Measurements from ENCODE around the gene SMG6. TPM values are rescaled to one million over a fixed set of nuclear protein-coding genes. Genes with fewer than 3 reads are reported as not detected.

SMG6 gene
- total and polyA plus RNA-seq, 2 experiments from 2014 or later, result 23.0 to 50.8 TPM

DNA sequence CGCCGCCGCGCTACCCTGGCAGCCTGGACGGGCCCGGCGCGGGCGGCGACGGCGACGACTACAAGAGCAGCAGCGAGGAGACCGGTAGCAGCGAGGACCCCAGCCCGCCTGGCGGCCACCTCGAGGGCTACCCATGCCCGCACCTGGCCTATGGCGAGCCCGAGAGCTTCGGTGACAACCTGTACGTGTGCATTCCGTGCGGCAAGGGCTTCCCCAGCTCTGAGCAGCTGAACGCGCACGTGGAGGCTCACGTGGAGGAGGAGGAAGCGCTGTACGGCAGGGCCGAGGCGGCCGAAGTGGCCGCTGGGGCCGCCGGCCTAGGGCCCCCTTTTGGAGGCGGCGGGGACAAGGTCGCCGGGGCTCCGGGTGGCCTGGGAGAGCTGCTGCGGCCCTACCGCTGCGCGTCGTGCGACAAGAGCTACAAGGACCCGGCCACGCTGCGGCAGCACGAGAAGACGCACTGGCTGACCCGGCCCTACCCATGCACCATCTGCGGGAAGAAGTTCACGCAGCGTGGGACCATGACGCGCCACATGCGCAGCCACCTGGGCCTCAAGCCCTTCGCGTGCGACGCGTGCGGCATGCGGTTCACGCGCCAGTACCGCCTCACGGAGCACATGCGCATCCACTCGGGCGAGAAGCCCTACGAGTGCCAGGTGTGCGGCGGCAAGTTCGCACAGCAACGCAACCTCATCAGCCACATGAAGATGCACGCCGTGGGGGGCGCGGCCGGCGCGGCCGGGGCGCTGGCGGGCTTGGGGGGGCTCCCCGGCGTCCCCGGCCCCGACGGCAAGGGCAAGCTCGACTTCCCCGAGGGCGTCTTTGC, 245.6 kb downstream of the SMG6 start:
- TF ChIP-seq CTCF (IDR thresholded peaks at IDR 0.05; ENCODE audit: low read depth, low read length), result no peak
- no peaks in the 10 kb centered on the region for H3K36me3 ChIP-seq
- no peak overlapping the region for H3K4me3 ChIP-seq
- no peak overlapping the region for H3K27ac ChIP-seq
- DNase-seq (ENCODE audit: low read depth in 1 of 2, low spot score in 1 of 2), result peak in 1 of 2 donors; percentile 62
- H3K9me3 ChIP-seq (ENCODE audit: low read depth), result no peaks in the 10 kb centered on the region
- peaks cover 11% of the 10 kb centered on the region for H3K4me1 ChIP-seq (ENCODE audit: low read depth)
- peaks cover 90% of the 10 kb centered on the region for H3K27me3 ChIP-seq

- Histone ChIP-seq H3K9me3 (ENCODE audit: low read depth) (no peaks in the 10 kb centered on the region), H3K4me3 (no peak overlapping the region), H3K36me3 (no peaks in the 10 kb centered on the region), H3K27ac (no peak overlapping the region), H3K27me3 (peaks cover 92% of the 10 kb centered on the region), H3K4me1 (ENCODE audit: low read depth) (peaks cover 4% of the 10 kb centered on the region)
- DNase-seq (ENCODE audit: low read depth in 1 of 2, low spot score in 1 of 2), result peak; percentile 46 to 58
- TF ChIP-seq CTCF (IDR thresholded peaks at IDR 0.05; ENCODE audit: low read depth, low read length), result no peak
These were observed 246.3 kb downstream of the SMG6 start for GRCh38 chr17:2057175-2057759.

DNA sequence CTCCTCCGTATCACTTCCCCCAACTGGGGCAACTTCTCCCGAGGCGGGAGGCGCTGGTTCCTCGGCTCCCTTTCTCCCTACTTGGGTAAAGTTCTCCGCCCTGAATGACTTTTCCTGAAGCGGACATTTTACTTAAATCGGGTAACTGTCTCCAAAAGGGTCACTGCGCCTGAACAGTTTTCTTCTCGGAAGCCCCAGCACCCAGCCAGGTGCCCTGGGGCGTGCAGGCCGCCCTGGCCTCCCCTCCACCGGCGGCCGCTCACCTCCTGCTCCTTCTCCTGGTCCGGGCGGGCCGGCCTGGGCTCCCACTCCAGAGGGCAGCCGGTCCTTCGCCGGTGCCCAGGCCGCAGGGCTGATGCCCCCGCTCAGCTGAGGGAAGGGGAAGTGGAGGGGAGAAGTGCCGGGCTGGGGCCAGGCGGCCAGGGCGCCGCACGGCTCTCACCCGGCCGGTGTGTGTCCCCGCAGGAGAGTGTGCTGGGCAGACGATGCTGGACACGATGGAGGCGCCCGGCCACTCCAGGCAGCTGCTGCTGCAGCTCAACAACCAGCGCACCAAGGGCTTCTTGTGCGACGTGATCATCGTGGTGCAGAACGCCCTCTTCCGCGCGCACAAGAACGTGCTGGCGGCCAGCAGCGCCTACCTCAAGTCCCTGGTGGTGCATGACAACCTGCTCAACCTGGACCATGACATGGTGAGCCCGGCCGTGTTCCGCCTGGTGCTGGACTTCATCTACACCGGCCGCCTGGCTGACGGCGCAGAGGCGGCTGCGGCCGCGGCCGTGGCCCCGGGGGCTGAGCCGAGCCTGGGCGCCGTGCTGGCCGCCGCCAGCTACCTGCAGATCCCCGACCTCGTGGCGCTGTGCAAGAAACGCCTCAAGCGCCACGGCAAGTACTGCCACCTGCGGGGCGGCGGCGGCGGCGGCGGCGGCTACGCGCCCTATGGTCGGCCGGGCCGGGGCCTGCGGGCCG, 247.1 kb downstream of the SMG6 start:
- DNase-seq (ENCODE audit: low read depth in 1 of 2, low spot score in 1 of 2), result peak; percentile 51 to 73
- Histone ChIP-seq H3K9me3 (ENCODE audit: low read depth) (no peaks in the 10 kb centered on the region), H3K4me1 (ENCODE audit: low read depth) (peaks cover 4% of the 10 kb centered on the region), H3K36me3 (no peaks in the 10 kb centered on the region), H3K27ac (no peak overlapping the region), H3K4me3 (no peak overlapping the region), H3K27me3 (peaks cover 95% of the 10 kb centered on the region)
- no peak for TF ChIP-seq CTCF (IDR thresholded peaks at IDR 0.05; ENCODE audit: low read depth, low read length)

DNA sequence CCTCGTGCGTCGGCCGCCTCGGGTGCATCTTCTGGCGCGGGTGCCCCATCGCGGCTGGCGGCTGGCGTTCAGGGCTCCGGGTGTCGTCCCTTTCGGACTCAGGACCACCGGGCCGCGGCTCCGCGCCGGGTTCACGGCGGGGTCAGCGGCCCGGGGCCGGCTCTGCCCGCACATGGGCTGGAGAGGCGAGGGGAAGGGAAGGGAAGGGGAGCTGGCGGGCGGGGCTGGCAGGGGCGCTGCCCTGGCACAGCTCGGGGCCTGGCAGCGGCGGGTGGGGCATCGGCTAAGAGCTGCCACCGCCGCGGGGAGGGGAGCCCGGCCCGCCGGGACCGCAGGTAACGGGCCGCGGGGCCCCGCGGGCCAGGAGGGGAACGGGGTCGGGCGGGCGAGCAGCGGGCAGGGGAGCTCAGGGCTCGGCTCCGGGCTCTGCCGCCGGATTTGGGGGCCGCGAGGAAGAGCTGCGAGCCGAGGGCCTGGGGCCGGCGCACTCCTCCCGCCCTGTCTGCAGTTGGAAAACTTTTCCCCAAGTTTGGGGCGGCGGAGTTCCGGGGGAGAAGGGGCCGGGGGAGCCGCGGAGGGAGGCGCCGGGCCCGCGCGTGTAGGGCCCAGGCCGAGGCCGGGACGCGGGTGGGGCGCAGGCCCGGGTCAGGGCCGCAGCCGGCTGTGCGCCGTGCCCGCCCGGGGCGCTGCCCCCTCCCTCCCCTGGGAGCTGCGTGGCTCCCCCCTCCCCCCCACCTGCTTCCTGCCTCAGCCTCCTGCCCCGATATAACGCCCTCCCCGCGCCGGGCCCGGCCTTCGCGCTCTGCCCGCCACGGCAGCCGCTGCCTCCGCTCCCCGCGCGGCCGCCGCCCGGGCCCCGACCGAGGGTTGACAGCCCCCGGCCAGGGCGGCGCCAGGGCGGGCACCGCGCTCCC, 248.0 kb downstream of the SMG6 start:
- Histone ChIP-seq H3K27me3 (peaks cover 95% of the 10 kb centered on the region), H3K9me3 (ENCODE audit: low read depth) (no peaks in the 10 kb centered on the region), H3K36me3 (no peaks in the 10 kb centered on the region), H3K4me3 (peak overlapping the region; percentile 39), H3K27ac (no peak overlapping the region), H3K4me1 (ENCODE audit: low read depth) (peaks cover 11% of the 10 kb centered on the region)
- TF ChIP-seq CTCF (IDR thresholded peaks at IDR 0.05; ENCODE audit: low read depth, low read length), result no peak
- peak in 1 of 2 donors; percentile 70 for DNase-seq (ENCODE audit: low read depth in 1 of 2, low spot score in 1 of 2)

Measured in cardiac muscle cell (in vitro differentiated cells and primary cell).